GM23248 (cell line): Measurements from ENCODE around the gene TWNK. TPM values are rescaled to one million over a fixed set of nuclear protein-coding genes. Genes with fewer than 3 reads are reported as not detected.
"Not testable (repeated sequence)": the region's sequence is repeated elsewhere in the genome, so short reads cannot be mapped to it uniquely, and the experiment has no call there.

ENCODE experiments used
- DNase-seq: peaks from one replicate; pipeline ENCODE4 v3.0.0-alpha.2; 2015
- H2AFZ ChIP-seq: fragments of 200-600 bp; sonication (generic); 2 replicates; pipeline ENCODE4 v1.6.1; 2016; ENCODE audit warnings: antibody characterized with exemption
- H3F3A ChIP-seq: fragments of 200-600 bp; sonication (generic); 2 replicates; pipeline ENCODE4 v1.6.1; 2016; ENCODE audit warnings: mild to moderate bottlenecking, antibody characterized with exemption, mixed run types; ENCODE audit not compliant: insufficient read depth
- H3K27ac ChIP-seq: fragments of 200-600 bp; sonication (generic); 2 replicates; pipeline ENCODE4 v1.5.1; 2016; ENCODE audit warnings: mild to moderate bottlenecking
- H3K27me3 ChIP-seq: fragments of 200-600 bp; sonication (generic); replicated peaks from 2 replicates; pipeline ENCODE4 v1.6.1; 2016; ENCODE audit warnings: mild to moderate bottlenecking; ENCODE audit not compliant: insufficient read depth
- H3K36me3 ChIP-seq: fragments of 200-600 bp; sonication (generic); 2 replicates; pipeline ENCODE4 v1.6.1; 2016; ENCODE audit warnings: low read depth, mild to moderate bottlenecking
- H3K4me1 ChIP-seq: fragments of 200-600 bp; sonication (generic); 2 replicates; pipeline ENCODE4 v1.6.1; 2016; ENCODE audit warnings: mild to moderate bottlenecking; ENCODE audit not compliant: insufficient read depth
- H3K4me2 ChIP-seq: fragments of 200-600 bp; sonication (generic); one replicate; pipeline ENCODE4 v1.6.1; 2016; ENCODE audit warnings: mild to moderate bottlenecking; ENCODE audit not compliant: unreplicated experiment
- H3K4me3 ChIP-seq: fragments of 200-600 bp; sonication (generic); 2 replicates; pipeline ENCODE4 v1.5.1; 2016; ENCODE audit warnings: mild to moderate bottlenecking
- H3K79me2 ChIP-seq: fragments of 200-600 bp; sonication (generic); 2 replicates; pipeline ENCODE4 v1.6.1; 2016; ENCODE audit warnings: mild to moderate bottlenecking; ENCODE audit not compliant: insufficient read depth
- H3K9ac ChIP-seq: fragments of 200-600 bp; sonication (generic); 2 replicates; pipeline ENCODE4 v1.6.1; 2016; ENCODE audit warnings: mild to moderate bottlenecking
- H3K9me2 ChIP-seq: fragments of 200-600 bp; sonication (generic); 2 replicates; pipeline ENCODE4 v1.6.1; 2016; ENCODE audit warnings: mixed run types, mild to moderate bottlenecking, moderate library complexity; ENCODE audit not compliant: insufficient read depth
- H3K9me3 ChIP-seq: fragments of 200-600 bp; sonication (generic); one replicate; pipeline ENCODE4 v1.6.1; 2017; ENCODE audit warnings: low read depth
- H4K20me1 ChIP-seq: fragments of 200-600 bp; sonication (generic); 2 replicates; pipeline ENCODE4 v1.6.0; 2016; ENCODE audit not compliant: insufficient read depth
- EZH2 ChIP-seq: fragments of 200-600 bp; sonication (generic); IDR thresholded peaks from 2 replicates; pipeline ENCODE4 v1.6.1; 2018; ENCODE audit warnings: antibody characterized with exemption, mild to moderate bottlenecking; ENCODE audit not compliant: insufficient read depth, poor library complexity, severe bottlenecking
- EZH2phosphoT487 ChIP-seq: fragments of 200-600 bp; sonication (generic); IDR thresholded peaks from 2 replicates; pipeline ENCODE4 v1.6.1; 2018; ENCODE audit warnings: antibody characterized with exemption, moderate library complexity, mild to moderate bottlenecking, low read depth; ENCODE audit not compliant: insufficient read depth
- WGBS, 2 experiments: methylation state at CpG; one replicate each; pipeline ENCODE4 v1.1.6; 2015 to 2017; ENCODE audit warnings: low lambda C conversion rate in 2 of 2, low coverage in 1 of 2; ENCODE audit errors: missing lambda C conversion rate in 2 of 2; 5-methylcytosine and 5-hydroxymethylcytosine counted together
- in situ Hi-C: fragments of 300-500 bp; cut with MboI; formaldehyde crosslinking; loops from 2 replicates; pipeline ENCODE4 v1.15.0; 2020
- polyA plus RNA-seq: library from polyadenylated mRNA; unstranded; fragments of >200 nt; fragmentation: Nextera tagmentation; extraction: Ambion mirVana; gene quantifications from 2 replicates; pipeline ENCODE4 v1.2.1, GENCODE V29; 2016
- total RNA-seq: library from RNA; depleted of rRNA; stranded (reverse); fragments of >200 nt; shearing (Covaris generic); gene quantifications from 2 replicates; pipeline ENCODE4 v1.2.3, GENCODE V29; 2014

The TWNK gene
- total and polyA plus RNA-seq, 2 experiments from 2014 or later: 4.4 TPM

- H3K79me2 ChIP-seq: peaks cover 40% of the 10 kb centered on the region
- in situ Hi-C loops: no loop called here
- peak; percentile 91 for DNase-seq
These were observed 44.7 kb downstream of the TWNK start for GRCh38 chr10:101031796-101032636.

DNA sequence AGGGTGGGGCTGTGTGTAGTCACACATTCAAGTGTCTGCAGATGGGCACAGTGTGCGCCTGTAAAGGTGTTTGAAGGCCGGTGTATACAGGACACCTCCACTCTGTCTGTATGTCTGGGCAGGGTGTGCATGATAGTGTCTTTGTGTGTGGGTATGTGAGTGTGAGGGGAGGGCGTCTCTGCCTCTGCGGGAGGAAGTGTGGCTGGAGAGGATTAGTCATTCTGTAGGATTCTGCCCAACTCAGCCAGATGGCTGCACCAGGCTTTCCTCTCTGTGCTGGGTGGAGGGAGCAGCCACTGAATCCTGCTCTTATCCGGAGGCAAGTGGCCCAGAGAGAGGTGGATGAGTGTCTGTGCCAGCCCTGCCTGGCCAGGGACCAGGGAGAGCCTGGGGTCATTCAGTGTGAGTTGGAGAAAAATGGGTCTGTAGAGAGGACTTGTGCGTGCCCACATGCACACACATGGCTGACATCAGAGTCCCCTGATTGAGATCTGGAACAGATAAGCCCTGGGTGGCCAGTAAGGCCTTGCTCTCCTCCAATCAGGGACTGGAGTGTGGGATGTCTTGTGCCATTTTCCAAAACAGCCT is 45.4 kb downstream of the TWNK start:
- TF ChIP-seq EZH2 (no peak), EZH2phosphoT487 (no peak)
- H3K9me3 ChIP-seq: no peaks in the 10 kb centered on the region
- peak; percentile 94 for DNase-seq
- peaks cover 12% of the 10 kb centered on the region for H3F3A ChIP-seq
- H3K27me3 ChIP-seq: no peaks in the 10 kb centered on the region
- WGBS, 2 experiments: 0 to 3% methylated on average over 6 of the region's 6 CpGs
- H3K36me3 ChIP-seq: peaks cover 28% of the 10 kb centered on the region
- peak overlapping the region; percentile 99 for H3K27ac ChIP-seq
- peak overlapping the region; percentile 96 for H3K4me2 ChIP-seq
- H3K9ac ChIP-seq: peak overlapping the region; percentile 97
- H4K20me1 ChIP-seq: no peaks in the 10 kb centered on the region
- peak overlapping the region; percentile 82 for H3K4me3 ChIP-seq
- H3K9me2 ChIP-seq: no peaks in the 10 kb centered on the region
- in situ Hi-C loops: no loop called here
- H3K79me2 ChIP-seq: peaks cover 40% of the 10 kb centered on the region
- H3K4me1 ChIP-seq: peaks cover 12% of the 10 kb centered on the region
- H2AFZ ChIP-seq: peak overlapping the region; percentile 84

More at GRCh38 chr10:101031796-101032636, 44.7 kb downstream of the TWNK start:
- Histone ChIP-seq H3K36me3 (peaks cover 23% of the 10 kb centered on the region), H4K20me1 (no peaks in the 10 kb centered on the region), H3K4me2 (peak overlapping the region; percentile 96), H3K27ac (peak overlapping the region; percentile 99), H3K4me3 (peak overlapping the region; percentile 82), H3K9me3 (no peaks in the 10 kb centered on the region), H3K4me1 (peaks cover 12% of the 10 kb centered on the region), H3K27me3 (no peaks in the 10 kb centered on the region), H3K9me2 (no peaks in the 10 kb centered on the region), H2AFZ (peak overlapping the region; percentile 84), H3F3A (peaks cover 10% of the 10 kb centered on the region; the same call in 1 of the 2 replicates), H3K9ac (peak overlapping the region; percentile 97)
- no peak for TF ChIP-seq EZH2
- no peak for TF ChIP-seq EZH2phosphoT487
- WGBS, 2 experiments: 0 to 1% methylated on average over 39 to 42 of the region's 47 CpGs

DNA sequence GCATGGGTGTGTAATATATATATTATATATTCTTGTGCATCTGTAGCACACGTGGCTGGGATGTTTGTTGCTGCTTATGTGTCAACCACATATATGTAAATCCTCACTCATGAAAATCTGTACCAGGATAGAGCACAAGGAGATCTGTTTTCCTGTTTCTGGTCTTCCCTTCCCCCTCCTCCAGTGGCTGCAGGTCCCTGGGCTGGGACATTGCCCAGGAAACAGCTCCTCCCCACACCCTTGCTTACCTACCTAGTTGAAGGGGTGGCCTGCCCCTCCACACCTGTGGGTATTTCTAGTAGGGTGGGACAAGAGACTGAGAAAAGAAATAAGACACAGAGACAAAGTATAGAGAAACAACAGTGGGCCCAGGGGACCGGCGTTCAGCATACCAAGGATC is 45.9 kb downstream of the TWNK start:
- in situ Hi-C loops: no loop called here

DNA sequence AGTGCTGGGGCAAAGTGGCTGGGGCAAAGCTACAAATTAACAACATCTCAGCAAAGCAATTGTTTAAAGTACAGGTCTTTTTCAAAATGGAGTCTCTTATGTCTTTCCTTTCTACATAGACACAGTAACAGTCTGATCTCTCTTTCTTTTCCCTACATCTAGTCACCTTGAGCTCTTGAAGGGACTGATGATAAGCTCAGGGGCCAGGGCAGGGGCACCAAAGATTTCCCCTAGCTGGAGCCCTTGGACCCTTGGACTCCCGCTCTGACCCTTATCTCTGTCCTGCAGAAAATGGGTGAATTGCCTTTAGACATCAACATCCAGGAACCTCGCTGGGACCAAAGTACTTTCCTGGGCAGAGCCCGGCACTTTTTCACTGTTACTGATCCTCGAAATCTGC is 47.1 kb downstream of the TWNK start:
- H3K4me3 ChIP-seq, H3K9ac ChIP-seq, H4K20me1 ChIP-seq, DNase-seq, H2AFZ ChIP-seq, in situ Hi-C loops, H3K9me3 ChIP-seq, H3K27ac ChIP-seq, H3K9me2 ChIP-seq, H3K4me2 ChIP-seq, H3K27me3 ChIP-seq: not testable (repeated sequence)
- Histone ChIP-seq H3F3A (peaks cover 23% of the 10 kb centered on the region), H3K79me2 (peaks cover 40% of the 10 kb centered on the region), H3K36me3 (peaks cover 35% of the 10 kb centered on the region), H3K4me1 (peaks cover 12% of the 10 kb centered on the region)
- 98 to 99% methylated on average over 4 of the region's 4 CpGs for WGBS, 2 experiments

More for the DNA sequence above, 45.9 kb downstream of the TWNK start:
- peak overlapping the region; percentile 97 for H3K9ac ChIP-seq
- no peak for DNase-seq
- H3K27ac ChIP-seq: peak overlapping the region; percentile 99
- H3K4me2 ChIP-seq: peak overlapping the region; percentile 96
- WGBS, 2 experiments: 43 to 47% methylated on average over 3 of the region's 3 CpGs
- TF ChIP-seq EZH2 (no peak), EZH2phosphoT487 (no peak)
- H3K9me3 ChIP-seq: no peaks in the 10 kb centered on the region
- peaks cover 12% of the 10 kb centered on the region for H3K4me1 ChIP-seq
- no peaks in the 10 kb centered on the region for H4K20me1 ChIP-seq
- no peak overlapping the region for H2AFZ ChIP-seq
- H3K9me2 ChIP-seq: no peaks in the 10 kb centered on the region
- H3K36me3 ChIP-seq: peaks cover 34% of the 10 kb centered on the region
- H3K79me2 ChIP-seq: peaks cover 40% of the 10 kb centered on the region
- no peaks in the 10 kb centered on the region for H3K27me3 ChIP-seq
- peak overlapping the region; percentile 82 for H3K4me3 ChIP-seq
- peaks cover 17% of the 10 kb centered on the region for H3F3A ChIP-seq
